ENCODE data around the gene ETFA.
"Not testable (repeated sequence)": the region's sequence is repeated elsewhere in the genome, so short reads cannot be mapped to it uniquely, and the experiment has no call there.

The ETFA gene

DNA sequence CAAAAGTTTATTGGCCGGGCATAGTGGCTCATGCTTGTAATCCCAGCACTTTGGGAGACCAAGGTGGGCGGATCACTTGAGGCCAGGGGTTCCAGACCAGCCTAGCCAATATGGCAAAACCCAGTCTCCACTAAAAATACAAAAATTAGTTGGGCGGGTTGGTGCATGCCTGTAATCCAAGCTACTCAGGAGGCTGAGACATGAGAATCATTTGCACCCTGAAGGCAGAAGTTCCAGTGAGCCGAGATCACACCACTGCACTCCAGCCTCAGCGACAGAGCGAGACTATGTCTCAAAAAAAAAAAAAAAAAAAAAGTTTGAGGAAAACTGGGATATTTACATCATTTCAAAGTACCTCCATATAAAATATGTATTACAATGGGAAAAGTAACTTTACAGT lies 40.4 kb downstream of the ETFA start:
- DNase-seq = no peak

DNA sequence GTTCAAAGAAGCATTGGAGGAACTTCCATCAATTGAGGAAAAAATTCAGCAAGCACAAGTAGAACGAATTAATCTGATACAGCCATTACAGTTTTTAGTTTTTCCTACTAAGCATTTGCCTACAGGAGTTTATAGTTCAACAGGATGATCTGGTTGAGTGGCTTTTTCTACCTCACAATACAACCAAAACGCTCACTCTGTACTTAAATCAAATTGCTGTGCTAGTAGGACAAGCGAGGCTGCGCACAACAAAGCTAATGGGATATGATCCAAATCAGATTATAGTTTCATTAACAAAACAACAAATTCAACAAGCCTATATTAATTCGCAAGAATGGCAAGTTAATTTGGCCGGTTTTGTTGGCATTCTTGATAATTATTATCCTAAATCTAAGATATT lies 44.2 kb downstream of the ETFA start:
- no peak for DNase-seq

DNA sequence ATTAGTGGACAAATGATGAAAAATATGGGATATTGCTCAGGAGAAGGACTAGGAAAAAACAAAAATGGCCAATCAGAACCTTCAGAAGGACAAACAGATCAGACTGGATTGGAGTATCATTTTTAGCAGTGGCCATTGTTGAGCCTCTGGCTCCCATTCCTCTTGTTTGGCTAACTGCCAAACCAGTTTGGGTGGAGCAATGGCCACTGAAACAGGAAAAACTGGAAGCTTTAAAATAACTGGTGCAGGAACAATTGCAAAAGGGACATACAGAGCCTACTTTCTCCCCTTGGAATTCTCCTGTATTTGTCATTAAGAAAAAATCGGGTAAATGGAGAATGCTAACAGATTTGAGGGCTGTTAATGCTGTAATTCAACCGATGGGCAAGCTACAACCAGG lies 45.5 kb downstream of the ETFA start:
- DNase-seq = not testable (repeated sequence)

DNA sequence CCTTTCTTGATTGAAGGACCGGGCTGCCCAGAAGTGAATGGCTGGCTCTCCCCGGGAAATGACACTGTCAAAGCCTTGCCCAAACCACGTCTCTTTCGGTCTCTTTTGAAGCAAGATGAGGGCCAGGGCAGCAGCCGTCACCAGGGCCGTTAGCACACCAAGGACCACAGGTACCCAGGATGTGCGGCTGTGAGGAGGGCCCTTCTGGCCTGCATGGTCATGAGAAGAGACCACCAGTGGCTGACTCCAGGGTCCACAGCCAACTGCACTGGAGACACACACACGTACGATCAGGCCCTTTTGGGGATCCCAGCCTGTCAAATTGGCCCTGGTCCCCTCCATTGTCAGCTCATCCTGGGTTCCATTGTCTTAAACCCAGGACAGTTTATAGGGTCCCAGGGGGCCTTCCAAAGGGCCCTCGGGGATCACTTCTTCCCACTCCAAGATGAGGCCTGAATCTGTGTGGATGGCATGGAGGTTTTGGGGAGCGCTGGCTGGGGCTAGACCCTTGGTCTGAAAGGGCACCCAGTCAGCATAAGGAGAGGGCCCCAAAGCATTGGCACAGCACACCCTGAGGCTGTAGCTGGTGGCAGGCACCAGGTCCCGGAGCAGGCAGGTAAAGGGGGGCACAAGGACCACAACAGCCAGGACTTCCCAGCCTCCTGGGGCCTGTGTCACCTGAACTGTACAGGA lies 50.9 kb downstream of the ETFA start:
- DNase-seq = no peak

DNA sequence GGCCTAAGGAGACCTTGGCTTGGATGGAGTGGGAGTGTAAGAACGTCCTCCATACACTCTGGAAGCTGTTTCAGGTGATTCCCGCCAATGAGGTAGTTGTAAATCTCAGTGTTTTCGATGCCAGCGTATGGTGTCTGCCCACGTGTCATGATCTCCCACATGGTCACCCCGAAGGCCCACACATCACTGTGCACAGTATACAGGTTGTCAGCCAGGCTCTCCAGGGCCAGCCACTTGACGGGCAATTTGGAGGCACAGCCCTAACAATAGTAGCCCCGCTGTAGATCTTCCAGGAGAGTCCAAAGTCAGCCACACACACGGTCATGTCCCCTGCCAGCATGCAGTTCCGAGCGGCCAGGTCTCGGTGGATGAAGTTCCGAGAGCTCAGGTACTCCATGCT lies 51.9 kb downstream of the ETFA start:
- no peak for DNase-seq

DNA sequence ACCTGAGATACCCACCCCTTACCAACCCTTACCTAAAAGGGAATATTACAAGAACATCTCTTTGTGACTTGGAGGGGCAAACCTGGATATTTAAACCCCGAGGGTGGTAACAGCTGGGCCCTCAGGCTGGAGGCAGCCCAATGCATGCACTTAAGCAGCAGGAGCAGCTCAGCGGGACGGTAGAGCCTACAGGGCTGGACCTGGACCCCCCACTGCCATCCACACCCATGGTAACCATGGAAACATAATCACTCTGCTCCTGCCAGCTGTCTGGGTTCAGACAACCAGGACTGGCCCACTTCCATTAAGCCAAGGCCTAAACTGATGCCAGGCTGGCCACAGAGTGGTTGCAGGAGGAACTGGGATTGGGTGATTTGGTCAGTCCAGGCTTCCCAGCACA lies 52.8 kb downstream of the ETFA start:
- DNase-seq = no peak

DNA sequence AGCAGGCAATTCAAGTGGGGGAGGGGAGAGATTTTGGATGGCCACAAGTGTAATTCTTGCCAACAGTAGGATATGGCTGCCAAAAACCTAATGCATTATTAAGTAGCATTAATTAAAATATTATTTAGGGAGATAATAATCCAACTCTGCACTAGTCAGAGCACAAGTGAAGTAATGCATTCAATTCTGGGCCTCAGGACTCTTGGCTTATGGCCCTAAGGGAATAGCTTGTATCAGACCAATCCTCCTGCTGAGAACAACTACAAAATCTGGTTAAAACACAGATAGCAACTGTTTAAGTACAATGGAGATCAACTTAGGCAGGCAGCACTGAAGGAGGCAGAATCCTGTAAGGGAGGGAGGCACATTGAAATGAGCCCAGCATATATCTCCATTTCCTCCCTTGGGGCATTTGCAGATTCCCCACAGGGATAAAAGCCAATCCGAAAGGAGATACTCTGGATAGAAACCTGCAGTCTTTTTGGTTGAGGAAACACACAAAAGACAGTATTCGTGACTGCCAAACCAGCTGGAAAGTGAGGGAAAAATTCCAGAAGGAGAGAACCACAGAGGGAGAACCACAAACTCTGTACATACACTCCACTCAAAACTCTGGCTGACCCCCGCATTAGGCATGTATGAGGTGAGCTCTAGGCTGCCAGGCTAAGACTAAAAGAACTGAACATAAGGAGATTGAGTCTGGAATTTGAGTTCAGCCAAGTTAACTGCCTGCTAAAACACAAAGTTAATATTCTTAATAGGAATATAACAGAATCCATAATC lies 57.4 kb downstream of the ETFA start:
- no peak for DNase-seq

DNA sequence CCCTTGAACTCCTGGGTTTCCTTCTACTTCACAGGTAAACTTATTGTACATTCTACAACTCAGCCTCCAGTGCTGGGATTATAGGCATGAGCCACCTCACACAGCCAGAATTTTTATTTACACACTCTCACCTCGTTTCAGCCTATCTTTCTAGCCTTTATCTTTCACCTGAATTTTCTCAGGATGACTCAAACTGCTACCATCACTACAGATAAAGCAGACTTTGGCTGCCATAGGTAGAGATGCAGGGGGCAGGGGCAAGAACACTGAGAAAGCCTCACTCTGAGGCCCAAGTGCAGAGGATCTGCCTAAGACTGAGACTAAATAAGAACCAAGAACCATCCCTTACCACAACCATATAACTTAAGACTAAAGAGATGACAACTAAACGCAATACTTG lies 59.0 kb downstream of the ETFA start:
- DNase-seq = no peak

DNA sequence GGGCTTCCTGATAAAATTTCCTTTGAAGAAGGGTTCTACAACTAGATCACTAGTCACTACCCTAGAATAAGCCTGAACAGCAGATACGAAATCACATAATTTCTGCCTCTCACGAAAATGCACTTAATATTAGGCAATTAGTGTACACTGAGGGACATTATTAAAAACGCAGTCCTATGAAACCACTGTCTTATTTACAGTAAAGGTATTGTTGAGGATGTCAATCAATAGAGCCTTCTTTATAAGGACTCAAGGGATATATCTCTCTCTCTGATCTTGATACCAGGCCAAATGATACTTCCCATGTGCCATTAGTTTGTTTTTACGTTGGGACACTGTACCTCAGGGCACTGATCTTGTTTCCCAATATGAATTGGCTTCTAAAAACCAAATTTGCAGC lies 59.6 kb downstream of the ETFA start:
- no peak for DNase-seq

DNA sequence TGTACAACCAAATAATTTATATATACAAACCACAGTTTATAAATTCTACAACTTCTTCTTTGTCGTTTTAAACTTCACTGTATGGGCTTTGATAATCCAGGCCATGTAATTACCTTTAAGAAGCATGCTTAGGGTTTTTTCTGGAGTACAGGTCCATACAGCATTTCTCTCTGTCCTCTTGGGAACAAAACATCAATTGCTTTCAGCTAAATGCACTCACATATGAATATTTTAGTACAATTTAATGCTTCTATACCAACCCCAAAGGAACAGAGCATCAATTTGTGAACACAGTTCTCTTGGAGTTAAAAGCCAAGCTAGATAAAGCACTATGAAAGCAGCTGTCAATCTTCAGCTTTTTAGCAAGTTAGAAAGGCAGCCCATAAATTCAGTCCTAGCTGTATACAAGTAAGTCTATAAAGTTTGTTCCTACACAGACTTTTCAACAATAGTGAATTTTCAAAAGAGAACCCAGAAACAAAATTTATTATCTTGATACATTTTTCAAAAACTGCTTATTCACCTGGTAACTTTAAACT lies 66.1 kb downstream of the ETFA start:
- DNase-seq = no peak

DNA sequence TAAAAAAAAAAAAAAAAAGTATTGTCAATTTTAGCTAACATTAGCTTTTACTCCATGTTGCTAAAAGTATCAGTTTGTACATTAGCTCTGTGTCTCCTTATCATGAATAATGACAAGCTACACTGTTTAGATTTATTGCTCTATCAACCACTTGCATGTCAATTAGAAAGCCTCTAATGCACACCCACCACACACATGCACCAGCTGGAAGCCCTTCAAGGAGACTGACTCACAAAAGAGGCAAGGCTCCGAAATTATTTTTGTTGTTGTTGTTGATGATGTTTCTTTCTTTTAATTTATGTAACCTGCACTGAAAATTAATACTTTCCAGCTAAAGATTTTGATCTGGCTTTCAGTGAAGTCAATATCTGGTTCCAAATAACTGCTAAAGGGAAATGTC lies 71.5 kb downstream of the ETFA start:
- DNase-seq = peak; percentile 6

DNA sequence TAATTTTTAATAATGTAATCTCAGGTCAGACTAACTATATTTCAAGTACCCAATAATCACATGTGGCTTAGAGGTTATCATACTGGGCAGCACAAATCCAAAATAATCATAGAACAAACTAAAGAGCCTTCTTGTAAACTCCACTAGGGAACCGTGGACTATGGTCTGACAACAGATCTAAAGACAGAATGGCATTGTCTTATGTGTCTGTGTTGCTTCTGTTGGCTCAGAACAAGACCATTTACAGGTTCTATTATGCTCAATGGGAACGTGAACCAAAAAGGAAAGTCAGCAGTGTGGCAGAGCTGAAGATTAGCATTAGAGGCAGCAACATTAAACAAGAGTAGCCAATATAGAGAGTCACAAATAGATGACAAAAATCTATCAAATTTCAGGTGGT lies 74.9 kb downstream of the ETFA start:
- no peak for DNase-seq

DNA sequence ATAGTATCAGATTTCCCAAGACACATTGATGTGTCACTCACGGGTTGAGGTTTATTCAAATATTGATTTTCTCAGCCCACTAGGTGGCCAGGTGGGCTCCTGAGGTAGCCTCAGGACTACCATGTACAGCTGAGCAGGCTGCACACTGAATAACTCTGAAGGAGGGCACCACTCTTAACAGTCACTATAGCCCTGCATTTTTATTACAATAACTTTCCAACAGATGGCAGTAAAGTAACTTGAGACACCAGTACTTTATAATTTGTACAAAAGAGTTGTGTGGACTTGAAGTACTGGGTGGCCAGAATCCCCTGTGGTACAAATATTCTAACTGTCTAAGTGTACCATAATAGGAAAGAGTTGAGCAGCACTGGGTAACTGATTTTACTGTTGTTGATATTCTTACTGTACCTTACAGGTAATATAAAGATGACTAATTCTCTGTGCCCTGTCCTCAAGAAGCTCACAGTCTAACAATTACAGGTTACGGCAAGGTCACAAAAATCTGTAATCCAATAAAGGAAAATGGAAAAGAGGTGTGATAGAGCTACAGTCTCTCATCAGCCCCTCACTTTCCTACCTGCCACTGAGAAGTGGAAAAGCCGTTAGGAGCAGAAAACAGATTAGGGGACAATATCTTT lies 76.0 kb downstream of the ETFA start:
- peak; percentile 77 for DNase-seq

DNA sequence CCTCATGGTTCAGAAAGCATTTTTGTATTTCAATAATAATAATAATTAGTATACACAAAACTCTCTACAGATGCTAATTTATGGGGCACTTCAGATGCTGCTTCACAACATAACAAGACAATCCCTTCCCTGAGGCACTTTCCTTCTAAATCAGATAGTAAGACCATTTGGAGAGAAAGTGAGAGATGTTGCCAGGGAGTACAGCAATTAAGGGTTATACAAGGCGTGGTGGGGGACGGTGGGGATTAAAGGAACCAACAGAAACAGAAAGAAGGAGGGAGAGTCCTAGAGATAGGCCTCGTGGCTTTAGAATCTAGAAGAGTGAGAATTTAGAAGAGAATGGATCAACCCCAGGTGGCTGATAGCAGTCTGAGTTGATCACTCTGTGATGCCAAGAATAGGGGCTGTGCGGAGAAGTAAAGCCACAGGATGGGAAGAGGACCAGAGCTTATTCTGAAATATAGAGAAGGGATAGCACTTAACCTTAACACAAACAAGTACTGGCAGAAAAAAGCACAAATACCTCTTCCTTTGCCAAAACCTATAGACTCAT lies 76.9 kb downstream of the ETFA start:
- no peak for DNase-seq

DNA sequence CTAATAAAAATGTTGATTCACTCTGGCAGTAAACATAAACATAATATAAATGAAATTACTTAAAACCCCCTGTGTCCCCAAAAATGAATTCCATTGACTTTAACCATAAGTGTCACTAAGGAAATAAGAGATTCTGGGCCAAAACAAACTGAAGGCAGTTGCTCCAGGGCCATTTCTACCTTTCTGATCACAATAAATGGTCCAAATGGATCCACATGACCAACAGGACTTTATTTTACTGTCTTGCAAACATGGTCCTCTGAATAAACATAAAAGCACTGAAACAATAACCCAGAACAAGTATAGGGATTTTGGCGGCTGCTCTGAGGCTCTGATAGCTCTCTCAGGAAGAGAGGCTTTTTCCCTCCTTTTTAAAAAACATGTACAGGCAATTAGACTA lies 77.3 kb downstream of the ETFA start:
- no peak for DNase-seq

DNA sequence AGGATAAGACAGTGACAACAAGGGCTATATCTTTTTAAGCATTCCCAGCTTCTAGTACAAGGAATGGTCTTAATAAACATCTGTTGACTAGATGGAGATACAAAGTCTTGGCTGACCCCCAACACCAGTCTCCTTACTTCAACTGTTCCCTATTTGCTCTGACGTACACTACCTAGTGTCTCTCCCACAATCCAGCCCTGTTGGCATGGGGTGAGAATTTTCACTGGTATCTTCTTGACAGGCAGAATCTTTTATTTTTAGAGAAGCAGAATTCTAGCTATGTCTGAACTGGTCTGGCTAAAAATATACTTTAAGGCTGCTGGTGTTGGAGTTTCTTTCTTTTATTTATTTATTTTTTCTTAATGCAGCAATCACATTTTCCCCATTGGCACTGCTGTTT lies 82.0 kb downstream of the ETFA start:
- no peak for DNase-seq

DNA sequence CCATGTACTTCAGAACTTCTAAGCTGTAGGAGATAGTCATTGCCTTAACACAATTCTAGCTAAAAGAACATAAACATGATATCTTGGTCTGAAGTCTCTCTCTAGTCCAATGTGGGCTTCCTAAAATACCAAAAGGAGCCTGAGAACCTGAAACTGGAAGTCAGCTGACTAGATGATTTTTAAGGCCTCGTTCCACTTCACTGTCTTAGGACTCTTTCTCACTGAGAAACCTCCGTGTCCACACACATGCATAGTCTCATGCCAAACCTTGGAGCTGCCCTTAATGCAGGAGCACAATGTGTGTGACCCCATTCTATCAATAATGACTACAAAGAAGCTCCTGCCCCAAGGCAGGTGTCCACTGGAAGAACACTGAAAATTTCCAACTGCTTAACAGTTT lies 87.7 kb downstream of the ETFA start:
- DNase-seq = no peak

DNA sequence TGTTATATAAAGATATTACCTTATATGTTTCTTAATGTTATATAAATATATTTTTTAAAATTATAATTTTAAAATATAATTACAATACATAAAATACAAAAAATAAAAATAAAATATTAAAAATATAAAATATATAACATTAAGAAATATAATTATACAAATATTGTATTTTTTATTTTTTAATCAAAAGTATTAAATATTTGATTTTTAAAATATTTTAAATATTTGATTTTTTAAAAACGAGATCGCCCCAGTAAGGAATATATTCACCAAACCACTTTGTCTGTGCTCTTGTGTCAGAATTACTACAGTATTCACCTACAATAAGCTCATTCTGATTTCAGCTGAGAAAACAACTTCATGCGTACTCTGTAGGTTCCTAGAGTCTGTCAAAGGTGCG lies 89.1 kb downstream of the ETFA start:
- no peak for DNase-seq

DNA sequence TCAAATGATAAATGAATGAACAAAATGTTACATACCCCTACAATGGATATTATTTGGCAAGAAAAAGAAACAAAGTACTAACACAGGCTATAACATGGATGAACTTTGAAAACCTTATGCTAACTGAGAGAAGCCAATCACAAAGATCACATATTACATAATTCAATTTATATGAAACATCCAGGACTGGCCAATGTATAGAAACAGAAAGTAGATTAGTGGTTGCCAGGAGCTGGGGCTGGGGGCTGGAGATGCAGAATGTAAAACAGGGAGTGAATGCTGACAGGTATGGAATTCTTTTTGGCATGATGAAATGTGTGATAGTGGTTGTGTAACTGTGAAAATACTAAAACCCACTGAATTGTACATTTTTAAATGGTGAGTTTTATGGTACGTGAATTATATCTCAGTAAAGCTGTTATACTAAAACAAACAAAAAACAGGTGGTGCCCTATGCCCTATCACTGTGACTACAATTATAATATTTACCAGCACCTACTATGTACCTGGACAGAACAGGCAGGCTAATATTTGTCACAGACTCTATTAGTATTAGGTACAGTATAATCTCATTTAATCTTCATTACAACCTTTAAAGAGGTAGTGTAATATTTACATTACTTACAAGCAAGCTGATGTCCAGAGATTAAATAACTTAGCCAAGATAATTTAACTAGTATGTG lies 90.0 kb downstream of the ETFA start:
- no peak for DNase-seq

DNA sequence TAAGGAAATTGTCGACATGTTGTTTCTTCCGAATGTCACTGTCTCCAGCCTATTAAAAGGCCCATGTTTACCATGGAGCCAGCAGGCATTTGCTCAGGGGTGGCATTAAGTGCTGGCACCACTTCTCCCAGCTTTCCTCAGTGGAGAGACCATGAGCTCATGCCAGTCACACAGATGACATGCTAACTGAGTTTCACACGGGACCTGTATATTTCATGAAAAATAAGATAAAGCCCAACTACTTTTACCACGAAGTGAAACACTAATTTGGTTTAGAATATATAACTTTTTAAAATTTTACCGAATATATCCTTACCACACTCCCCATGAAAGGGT lies 93.4 kb downstream of the ETFA start:
- DNase-seq = no peak

DNA sequence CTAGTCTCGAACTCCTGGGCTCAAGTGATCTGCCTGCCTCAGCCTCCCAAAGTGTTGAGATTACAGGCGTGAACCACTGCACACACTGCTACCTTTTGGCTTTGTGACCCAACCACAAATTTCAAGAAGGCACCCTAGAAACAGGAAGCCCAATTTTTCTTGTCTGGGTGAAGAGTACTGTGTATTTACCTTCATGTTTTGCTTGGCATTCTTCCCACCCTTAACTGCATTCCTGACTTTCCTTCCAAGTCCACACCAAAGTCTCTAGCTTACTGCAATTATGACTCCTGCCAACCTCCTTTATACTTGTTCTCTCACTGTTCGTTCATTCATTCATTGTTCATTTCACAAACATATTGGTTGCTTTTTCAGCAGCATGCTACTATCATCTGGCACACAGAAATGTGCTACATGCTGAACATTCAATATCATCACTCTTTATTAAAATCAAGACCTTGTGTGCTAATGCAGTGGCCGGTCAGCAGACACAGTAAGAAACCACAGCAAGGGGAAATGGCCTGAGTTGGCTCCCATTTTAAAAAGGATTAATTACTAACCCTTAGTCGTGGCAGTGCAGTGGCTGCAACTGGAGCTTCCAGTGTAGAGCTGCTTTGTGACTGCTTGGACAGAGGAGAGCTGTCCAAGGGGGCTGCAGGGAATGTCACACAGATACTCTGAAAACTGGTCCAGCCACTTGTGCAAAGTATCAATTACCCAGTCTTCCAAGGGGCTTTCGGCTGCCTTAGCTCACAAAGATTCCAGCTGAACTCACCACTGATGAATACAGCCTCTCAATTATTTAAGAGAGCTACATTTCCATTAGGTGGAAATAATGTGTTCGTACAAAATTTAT lies 94.0 kb downstream of the ETFA start:
- no peak for DNase-seq

DNA sequence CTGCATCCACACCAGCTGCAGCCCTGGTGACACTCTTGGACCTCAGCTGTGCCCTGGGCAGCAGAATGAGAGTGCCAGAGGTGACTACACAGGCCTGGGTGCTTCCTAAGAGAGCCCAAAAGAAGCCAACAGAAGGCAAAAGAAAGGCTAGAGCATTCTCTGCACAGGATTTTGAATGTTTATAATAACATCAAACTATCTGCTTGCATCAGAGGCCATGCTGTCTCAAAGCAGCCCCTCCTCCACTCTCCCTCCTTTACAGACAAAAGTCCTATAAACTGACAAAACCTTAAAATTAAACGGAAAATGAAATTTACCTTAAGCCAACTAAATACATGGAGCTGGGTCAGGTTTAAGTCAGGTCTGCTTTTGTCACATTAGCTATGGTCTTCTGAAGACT lies 95.6 kb downstream of the ETFA start:
- DNase-seq = no peak

All from hematopoietic multipotent progenitor cell treated with erythropoietin and hydrocortisone succinate and interleukin-3 and kit ligand, for 4 days (in vitro differentiated cells).